COLO829 (cell line): ENCODE data around the gene ZIC5.

Source experiments
- DNase-seq: peaks from one replicate; pipeline ENCODE4 v3.0.0; 2012; ENCODE audit warnings: low spot score

The ZIC5 gene

DNA sequence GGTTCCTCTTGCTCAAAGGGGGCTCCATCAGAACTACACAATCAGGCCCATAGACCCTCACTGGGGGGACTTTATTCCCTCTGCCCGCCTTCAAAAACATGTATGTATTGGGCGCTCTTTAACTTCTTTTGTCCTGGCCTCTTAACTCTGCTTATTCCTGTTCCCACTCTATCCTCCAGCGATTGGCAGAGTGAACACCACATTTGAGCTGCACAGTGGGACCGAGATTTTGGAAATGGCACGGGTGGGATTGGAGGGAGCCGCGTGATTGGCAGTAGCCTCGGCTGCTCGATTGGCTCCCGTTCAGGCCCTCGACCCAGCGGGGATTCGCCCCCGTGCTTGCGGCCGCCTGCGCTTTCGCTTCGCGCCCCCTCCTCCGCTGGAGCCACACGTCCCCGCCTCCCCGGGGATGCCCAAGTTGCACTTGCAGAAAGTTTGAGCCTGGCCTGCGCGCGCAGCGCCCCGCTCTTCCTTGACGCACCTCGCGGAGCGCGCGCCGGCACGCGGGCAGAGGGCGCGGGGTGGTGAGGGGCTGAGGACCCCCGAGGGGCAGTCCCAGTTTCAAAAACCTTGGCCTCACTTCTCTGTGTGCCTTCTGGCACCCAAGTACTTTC, at the start of gene ZIC5:
ZIC5 (minus strand) TSS at position 192 of the 614 bp plus-strand sequence; CDS start at position 28, 164 bp downstream.
- no peak for DNase-seq

- no peak for DNase-seq
Observed at GRCh38 chr13:100019780-100020356, 48.3 kb upstream of the ZIC5 start.

GRCh38 chr13:100014621-100015020, 43.1 kb upstream of the ZIC5 start:
- no peak for DNase-seq

DNA sequence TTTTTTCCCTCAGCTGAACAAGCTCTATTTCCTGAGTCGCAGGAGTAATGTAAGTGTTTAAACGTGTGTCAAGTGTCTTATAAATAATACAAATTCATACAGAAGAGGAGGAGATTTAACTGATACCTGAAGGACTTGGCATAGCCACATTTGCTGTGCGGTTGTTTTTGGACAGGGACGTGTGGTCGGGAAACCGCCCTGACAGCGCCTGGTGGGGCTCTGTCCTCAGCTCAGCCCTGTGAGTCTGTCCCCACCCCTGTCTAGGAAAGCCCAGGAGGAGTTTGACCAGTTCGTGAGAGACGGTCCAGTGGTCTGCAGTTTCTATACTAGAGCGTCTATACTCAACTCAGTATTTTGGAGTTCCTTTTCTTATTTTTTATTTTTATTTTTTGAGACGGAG, 26.7 kb upstream of the ZIC5 start:
- DNase-seq: no peak

GRCh38 chr13:99997702-99998214, 26.2 kb upstream of the ZIC5 start:
- DNase-seq: no peak

DNA sequence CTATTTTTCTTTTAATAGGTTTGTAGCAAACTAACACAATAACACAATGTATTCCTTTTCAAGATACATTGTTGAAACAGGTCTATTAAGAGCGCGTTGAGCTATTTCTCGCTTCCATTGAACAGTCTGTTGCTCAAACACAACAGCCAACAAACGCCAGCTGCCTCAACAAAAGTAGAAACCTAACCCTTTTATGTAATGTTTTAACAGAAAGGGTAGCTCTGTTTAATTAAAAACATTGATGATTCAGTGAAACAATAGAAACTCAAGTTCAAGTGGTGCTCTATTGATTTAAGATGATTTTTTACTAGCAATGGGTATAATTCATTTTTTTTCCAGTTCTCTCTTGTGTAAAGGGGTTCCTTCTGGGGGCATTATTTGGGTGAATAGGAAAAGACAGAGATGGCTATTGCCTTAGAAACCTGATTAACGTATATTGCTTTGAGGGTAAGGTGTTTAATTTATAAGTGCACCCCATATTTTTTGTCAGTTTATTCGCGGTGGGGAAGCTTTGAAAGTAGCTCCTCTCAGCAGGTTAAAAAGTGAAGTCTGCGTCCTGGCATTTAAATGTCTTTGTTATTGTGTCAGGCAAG, 24.9 kb upstream of the ZIC5 start:
- no peak for DNase-seq

DNA sequence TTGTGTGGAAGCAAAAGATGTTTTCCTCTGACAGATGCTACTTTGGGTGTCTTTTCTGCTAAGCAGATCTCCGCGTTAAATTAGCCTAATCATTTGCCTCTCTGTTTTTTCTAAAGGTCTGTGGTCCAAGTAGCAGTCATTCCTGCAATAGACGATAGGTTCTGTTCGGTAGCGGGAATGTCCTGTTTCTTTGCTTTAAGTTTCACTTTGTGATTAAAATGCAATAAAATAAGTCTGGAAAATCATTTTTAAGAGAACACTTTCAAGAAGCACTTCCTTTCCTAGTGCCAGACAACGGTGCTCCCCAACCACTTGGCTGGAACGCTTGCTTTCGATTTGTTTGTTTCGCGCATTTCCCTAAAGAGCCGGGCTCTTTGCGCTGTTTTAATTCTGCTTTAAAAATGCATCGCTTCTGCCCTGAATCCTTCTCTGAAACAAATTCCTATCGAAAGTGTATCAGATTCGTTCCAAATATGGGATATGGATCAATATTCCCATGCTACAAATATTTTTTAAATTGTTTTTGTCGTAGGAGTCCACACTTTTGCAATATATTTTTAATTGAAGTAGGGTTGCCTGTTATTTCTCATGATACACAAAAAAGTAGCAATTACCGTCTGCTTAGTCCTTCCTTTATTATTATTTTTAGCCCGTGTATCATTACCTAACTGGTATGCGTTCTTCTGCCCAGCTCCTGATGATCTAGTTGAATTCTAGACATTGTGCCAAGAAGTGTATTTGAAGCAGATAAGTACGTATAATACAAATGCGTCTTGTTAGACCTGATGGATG, 24.2 kb upstream of the ZIC5 start:
- DNase-seq: no peak

- DNase-seq: no peak
Observed at GRCh38 chr13:99995104-99995588, 23.6 kb upstream of the ZIC5 start.

DNA sequence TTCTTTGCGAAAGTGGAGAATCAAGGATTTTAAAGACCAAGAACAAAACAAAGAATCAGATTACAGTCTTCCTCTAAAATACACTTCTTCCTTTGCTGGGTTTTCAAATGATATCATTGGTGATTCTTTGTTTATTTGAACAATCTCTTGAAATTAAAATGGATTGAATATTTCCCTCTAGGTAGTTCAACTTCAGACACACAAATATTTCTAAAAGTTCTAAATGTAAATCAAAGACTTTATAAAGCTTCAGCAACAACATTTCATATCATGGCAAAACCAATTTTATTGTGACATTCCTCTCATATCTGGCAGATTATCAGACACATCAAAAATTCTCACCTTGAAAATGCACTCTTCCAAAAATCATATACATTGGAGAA, 23.1 kb upstream of the ZIC5 start:
- no peak for DNase-seq

- DNase-seq: no peak
Observed at GRCh38 chr13:99993660-99994637, 22.4 kb upstream of the ZIC5 start.

DNA sequence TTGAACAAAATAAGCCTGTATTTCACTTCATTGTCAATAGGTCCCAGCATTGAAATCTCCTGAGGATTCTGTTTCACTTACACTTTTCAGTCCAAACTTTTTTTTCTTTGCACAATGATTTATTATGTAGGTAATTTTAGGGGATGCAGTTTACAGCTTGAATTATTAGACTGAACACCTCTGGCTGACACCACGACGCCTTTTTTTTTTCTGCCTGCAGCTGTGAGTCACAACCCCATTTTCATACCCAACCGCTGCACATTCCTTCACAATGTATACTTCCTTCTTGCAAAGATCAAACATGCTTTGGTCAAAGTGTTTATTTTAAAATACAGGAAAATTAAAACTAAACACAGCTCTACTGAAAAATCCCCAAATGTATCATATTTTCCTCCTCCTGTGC, 21.4 kb upstream of the ZIC5 start:
- DNase-seq: no peak

DNA sequence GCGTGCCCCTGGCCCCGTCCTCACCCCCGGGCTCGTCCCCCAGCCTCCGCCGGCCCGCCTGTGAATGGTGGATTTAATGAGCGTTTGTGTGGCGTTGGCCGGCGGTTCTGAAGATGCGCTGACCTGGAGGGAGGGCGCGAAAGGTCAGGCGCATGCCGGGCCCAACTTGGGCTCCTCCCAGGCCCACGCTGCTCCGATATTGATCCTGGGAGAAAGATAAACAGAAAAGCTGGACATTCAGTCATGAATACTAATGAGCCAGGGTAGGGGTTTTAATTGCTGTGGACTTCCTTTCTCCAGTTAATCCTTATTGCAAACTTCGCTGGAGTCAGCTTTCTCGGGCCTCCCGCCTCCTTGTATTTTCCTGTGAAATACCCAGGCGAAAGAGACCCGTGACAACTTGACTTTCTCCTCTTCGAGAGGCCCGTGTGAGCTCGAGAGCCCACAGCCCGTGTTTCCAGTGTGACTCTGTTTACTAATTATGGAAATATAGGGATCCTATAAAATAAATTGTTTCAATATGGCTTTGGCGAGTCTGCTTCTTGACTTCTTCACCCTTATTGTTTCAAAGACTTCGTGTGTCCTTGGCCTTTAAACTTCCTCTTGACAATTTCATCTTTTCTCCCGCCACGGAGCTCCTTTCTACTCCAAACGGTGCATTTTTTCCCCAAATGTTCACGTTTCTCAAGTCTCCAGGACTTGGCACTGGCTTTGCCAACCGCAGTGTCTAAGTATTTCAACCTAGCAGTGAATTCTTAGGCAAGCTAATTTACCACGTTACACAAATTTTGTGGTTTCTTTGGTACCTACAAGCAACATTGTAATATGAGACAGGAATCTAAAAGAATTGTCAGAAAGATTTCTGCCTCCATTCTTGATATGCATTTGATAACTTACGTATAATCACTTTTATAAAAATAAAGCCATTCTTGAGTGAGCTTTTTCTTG, 20.5 kb upstream of the ZIC5 start:
- DNase-seq: no peak

GRCh38 chr13:99991013-99991827, 19.7 kb upstream of the ZIC5 start:
- no peak for DNase-seq

DNA sequence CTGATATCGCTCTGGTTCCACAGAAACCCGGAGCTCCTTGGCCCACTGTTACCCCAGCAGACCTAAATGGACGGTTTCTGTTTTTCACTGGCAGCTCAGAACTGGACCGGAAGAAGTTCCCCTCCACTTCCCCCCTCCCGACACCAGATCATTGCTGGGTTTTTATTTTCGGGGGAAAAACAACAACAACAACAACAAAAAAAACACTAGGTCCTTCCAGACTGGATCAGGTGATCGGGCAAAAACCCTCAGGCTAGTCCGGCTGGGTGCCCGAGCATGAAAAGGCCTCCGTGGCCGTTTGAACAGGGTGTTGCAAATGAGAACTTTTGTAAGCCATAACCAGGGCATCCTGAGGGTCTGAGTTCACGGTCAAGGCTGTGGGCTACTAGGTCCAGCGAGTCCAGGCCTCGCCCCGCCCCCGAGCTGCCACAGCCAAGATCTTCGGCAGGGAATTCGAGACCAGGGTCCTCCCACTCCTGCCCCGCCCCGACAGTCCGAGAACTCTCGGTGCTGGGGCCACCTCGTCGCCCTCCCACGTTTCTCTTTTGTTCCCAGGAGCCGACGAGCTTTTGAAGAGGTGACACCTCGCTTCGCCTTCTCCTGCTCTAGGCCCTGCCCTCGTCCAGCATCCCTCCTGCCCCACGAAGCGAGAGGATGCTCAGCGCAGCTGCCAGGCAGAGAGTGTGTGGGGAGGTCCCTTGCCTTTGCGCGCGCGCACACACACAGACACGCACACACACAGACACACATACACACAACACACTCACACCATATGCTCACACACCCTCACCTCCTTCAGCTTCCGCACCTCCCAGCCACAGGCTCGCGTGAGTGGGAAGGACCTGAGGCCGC, 18.8 kb upstream of the ZIC5 start:
- DNase-seq: no peak

DNA sequence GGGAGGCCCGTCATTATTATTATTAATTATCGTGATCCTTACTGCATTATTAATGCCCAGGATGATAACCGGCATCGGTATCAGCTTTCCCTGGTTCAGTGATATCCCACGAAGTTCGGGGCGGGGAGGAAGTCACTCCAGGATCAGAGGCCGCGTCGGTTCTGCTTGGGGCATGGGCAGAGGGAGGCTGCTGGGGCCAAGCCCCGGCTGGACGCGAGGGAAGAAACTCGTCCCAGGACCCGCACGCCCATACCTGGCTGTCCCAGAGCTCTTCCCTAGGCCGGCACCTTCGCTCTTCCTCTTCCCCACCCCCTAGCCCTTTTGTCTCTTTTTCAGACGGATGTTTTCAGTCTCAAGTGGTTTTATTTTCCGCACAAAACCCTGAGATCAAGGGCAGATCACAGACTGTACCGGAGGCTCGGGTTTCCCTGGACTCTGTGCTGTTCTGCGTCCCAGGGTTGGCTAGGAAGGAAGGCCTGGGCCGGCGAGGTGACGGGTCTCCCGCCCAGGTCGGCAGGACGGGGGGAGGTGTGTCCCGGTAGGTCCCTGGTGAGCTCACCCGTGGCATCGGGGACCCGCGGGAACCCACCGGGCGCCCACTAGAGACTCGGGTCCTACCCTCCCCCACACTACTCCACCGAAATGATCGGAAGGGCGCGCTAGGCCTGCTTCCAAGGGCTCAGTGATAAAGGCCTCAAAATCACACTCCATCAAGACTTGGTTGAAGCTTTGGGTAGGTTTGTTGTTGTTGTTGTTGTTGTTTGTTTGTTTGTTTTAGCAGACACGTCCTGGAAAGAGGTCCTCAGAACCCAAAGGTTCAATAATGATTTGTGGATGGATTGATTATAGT, 17.9 kb upstream of the ZIC5 start:
- no peak for DNase-seq

DNA sequence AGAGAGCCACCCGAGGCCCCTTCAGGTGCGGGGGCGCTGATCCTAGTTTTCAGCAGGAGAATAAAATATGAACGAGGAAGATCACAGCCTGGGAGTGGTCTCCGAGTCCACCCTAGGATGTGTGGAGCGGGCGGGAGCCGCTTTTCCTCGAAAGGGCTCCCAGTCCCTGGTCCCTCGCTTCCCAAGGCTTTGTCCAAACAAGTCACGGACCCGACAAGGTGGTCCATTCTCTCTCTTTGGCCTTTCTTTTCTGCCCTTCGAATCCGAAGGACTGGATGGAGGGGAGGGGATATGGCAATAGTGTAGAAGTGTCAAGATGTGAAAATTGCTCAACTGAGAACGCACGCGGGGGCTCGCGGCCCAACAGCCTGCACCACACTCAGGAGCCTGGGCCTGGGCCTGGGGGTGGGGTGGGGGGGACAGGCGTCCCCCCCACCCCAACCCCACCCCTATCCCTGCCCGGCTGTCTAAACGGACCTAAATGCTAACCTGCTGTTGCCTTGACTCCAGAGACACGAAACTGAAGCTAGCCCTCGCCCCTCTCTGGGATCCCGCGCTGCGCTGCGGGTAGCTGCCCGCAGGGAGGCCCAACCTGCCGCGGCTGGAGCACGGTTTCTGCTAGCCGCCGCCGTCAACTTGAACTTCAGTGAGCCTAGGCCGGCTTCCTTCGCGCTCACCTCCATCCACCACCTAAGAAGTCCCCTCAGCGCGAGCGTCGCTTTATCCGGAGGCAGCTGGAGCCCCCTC, 17.1 kb upstream of the ZIC5 start:
- DNase-seq: no peak
